ENCODE measurements around the gene JAM3. TPM values are rescaled to one million over a fixed set of nuclear protein-coding genes. Genes with fewer than 3 reads are reported as not detected.

JAM3 gene
- total and polyA plus RNA-seq, 2 of the 8 experiments (the other 6 are each of a cell fraction or from before 2014, with no cell fraction given): 19.6 to 42.8 TPM

DNA sequence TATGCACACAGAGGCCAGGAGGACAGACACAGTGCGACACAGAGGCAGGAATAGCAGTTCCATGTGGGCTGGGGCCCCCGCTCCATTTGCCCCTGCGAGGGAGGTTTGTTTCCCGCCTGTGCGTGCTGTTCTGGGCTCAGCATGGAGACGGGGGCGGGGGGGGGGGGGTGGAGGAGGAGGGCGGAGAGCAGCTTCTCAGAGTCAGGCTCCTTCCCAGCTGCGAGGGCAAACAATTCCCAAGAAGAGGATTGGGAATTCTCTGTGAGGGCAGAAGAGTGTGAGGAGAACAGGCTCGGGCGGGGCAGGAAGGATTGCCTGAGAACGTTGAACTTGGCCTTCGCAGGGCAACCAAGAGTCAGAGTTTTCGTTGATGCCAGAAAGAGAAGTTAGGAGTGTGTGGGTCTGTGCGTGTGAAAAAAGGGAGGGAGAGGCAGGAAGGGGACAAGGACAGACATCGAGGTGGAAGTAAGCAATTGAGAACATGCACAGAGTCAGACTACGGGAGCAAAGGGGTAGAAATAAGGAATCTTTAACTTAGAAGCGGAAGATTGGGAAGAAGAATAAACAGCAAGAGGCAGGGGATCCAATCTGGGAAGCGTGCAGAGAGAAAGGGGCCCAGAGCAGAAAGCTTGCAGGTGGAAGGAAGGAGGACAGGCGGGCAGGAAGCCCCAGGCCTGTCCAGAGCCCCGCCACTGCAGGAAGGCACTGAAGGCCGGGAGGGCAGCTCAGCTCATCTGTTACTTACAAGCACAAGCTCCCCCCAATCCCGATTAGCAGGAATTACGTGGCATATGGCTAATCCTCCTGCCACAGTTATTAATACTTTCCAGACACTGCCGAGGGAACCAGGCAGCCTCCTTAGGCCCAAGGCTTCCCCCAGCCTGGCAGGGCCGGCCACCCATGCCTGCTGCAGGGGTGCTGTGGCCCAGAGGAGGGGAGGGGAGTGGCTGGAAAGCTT lies 15.6 kb upstream of the JAM3 start:
- TF ChIP-seq TAF7 (optimal IDR thresholded peaks at IDR 0.05; ENCODE audit: borderline replicate concordance, low read depth, low read length) (no peak), CHD1 (IDR thresholded peaks at IDR 0.05; ENCODE audit: low read depth, low read length) (no peak), SIX5 (IDR thresholded peaks at IDR 0.05; ENCODE audit: low read depth, low read length) (no peak), POU5F1 (IDR thresholded peaks at IDR 0.05; ENCODE audit: low read depth, low read length) (no peak)
- TF ChIP-seq, protein P1, sequence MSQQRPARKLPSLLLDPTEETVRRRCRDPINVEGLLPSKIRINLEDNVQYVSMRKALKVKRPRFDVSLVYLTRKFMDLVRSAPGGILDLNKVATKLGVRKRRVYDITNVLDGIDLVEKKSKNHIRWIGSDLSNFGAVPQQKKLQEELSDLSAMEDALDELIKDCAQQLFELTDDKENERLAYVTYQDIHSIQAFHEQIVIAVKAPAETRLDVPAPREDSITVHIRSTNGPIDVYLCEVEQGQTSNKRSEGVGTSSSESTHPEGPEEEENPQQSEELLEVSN (IDR thresholded peaks at IDR 0.05): peak; percentile 83
- TF ChIP-seq, protein P2, sequence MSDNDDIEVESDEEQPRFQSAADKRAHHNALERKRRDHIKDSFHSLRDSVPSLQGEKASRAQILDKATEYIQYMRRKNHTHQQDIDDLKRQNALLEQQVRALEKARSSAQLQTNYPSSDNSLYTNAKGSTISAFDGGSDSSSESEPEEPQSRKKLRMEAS (IDR thresholded peaks at IDR 0.05): peak; percentile 47
- Histone ChIP-seq H3K4me1 (replicated peaks in 1 of 4; ENCODE audit: control insufficient read depth in 3 of 4, insufficient read depth in 4 of 4, low read length in 3 of 4) (peaks cover 0 to 9% (median 4%) of the 10 kb centered on the region in 4 experiments; a peak in 4 of 7 replicates), H3K79me1 (ENCODE audit: low read depth, low read length) (no peaks in the 10 kb centered on the region), H3K4me2 (ENCODE audit: insufficient read depth in 1 of 2, low read depth in 2 of 2, low read length in 2 of 2) (no peak overlapping the region), H3K4ac (replicated peaks; ENCODE audit: insufficient read length, low read depth, low read length) (no peak overlapping the region), H3K36me3 (ENCODE audit: control insufficient read depth in 2 of 4, insufficient read depth in 4 of 4, low read length in 3 of 4) (no peaks in the 10 kb centered on the region), H3K23ac (ENCODE audit: insufficient read length) (no peak overlapping the region), H3K27ac (ENCODE audit: low read depth, low read length) (no peak overlapping the region), H3K23me2 (ENCODE audit: low read depth, low read length) (no peaks in the 10 kb centered on the region), H2AFZ (ENCODE audit: low read length) (peak overlapping the region; percentile 54; the same call in 1 of the 2 replicates), H2BK15ac (ENCODE audit: low read length) (peak overlapping the region; percentile 82; the same call in 1 of the 2 replicates), H4K5ac (ENCODE audit: insufficient read length, low read depth, low read length) (no peak overlapping the region), H3K18ac (ENCODE audit: extremely low read depth, low read length) (peak overlapping the region; percentile 52; the same call in 1 of the 2 replicates), H3K9ac (replicated peaks in 1 of 4; ENCODE audit: extremely low read depth in 1 of 4, low read depth in 3 of 4, low read length in 3 of 4) (no peak overlapping the region), H4K20me1 (replicated peaks in 1 of 2; ENCODE audit: control insufficient read depth in 1 of 2, insufficient read depth in 2 of 2, low read length in 2 of 2) (no peaks in the 10 kb centered on the region), H2BK12ac (ENCODE audit: low read depth, low read length) (no peak overlapping the region; the same call in 1 of the 2 replicates), H4K91ac (replicated peaks; ENCODE audit: insufficient read length, low read length) (peak overlapping the region; percentile 58), H4K8ac (ENCODE audit: extremely low read depth, insufficient read depth, low read length) (no peak overlapping the region; the same call in 1 of the 2 replicates), H3K4me3 (ENCODE audit: extremely low read depth in 1 of 4, insufficient read depth in 2 of 4, low read depth in 3 of 4, low read length in 4 of 4) (no peak overlapping the region), H3K9me3 (ENCODE audit: insufficient read depth in 2 of 2, low read depth in 1 of 2, low read length in 1 of 2) (no peaks in the 10 kb centered on the region), H2BK5ac (ENCODE audit: low read depth, low read length) (no peak overlapping the region; the same call in 1 of the 2 replicates), H3K27me3 (replicated peaks in 1 of 4; ENCODE audit: control insufficient read depth in 3 of 4, extremely low read depth in 1 of 4, insufficient read depth in 3 of 4, low read length in 3 of 4) (no peaks in the 10 kb centered on the region; a peak in 2 of 7 replicates), H3K56ac (replicated peaks; ENCODE audit: insufficient read length, low read depth, low read length) (no peak overlapping the region), H3K14ac (ENCODE audit: insufficient read length) (no peak overlapping the region), H2AK5ac (ENCODE audit: low read depth, low read length) (0 out of 2 replicates have a peak overlapping the region, but pooled peaks have one; percentile 77), H2BK20ac (ENCODE audit: low read length) (peak overlapping the region; percentile 80; the same call in 1 of the 2 replicates), H3K79me2 (ENCODE audit: control insufficient read depth in 1 of 2, insufficient read depth in 2 of 2, low read length in 2 of 2) (no peaks in the 10 kb centered on the region), H2BK120ac (replicated peaks; ENCODE audit: low read depth, low read length) (no peak overlapping the region)
- ChIA-PET POLR2A (ENCODE audit: partially characterized antibody) (interaction anchor here (0.9 to 1.8 kb wide), 2 partner anchors 17 to 93 kb away, joined by 4 read pairs; no protein-coding TSS in a partner anchor), CTCF (ENCODE audit: partially characterized antibody) (interaction anchor here (0.6 to 2.3 kb wide), 10 partner anchors 9 to 93 kb away, joined by 3 to 8 read pairs (median 4); partner anchors contain the start of gene JAM3)
- FAIRE-seq (no peak), DNase-seq (ENCODE audit: low read depth in 1 of 2, low spot score in 2 of 2) (no peak)
- 78% methylated on average over 25 of the region's 26 CpGs; no CpG with 5 or more reads in 1 of the 2 experiments for WGBS, 2 experiments (ENCODE audit: extremely low coverage in 1 of 2, insufficient coverage in 1 of 2, insufficient read length in 1 of 2, insufficient replicate concordance in 2 of 2, low coverage in 1 of 2, low lambda C conversion rate in 2 of 2, missing lambda C conversion rate in 1 of 2)

All from H1 (cell line).